Measurements from ENCODE around the gene CFAP45. TPM values are rescaled to one million over a fixed set of nuclear protein-coding genes. Genes with fewer than 3 reads are reported as not detected.

Gene CFAP45
- total RNA-seq, 6 experiments from 2014 or later = not detected

GRCh38 chr1:159898527-159898926, 1.4 kb downstream of the CFAP45 start:
- Histone ChIP-seq H3K9me3 (no peaks in the 10 kb centered on the region), H3K4me3 (no peak overlapping the region), H3K27ac (no peak overlapping the region), H3K27me3 (no peaks in the 10 kb centered on the region), H3K4me1 (peaks cover 0 to 4% (median 0%) of the 10 kb centered on the region in 4 donors), H3K36me3 (no peaks in the 10 kb centered on the region)
- TF ChIP-seq POLR2A (IDR thresholded peaks at IDR 0.05) = no peak
- 83% methylated on average over 3 of the region's 3 CpGs for WGBS (ENCODE audit: insufficient coverage, low coverage, low lambda C conversion rate, missing lambda C conversion rate)
- no peak for DNase-seq
- intact Hi-C loops (cut with DNase I) = loop anchor here in 1 of 2 donors (10.0 kb wide), 1 partner anchor 734 kb away; no protein-coding TSS in a partner anchor
- ATAC-seq = no peak

DNA sequence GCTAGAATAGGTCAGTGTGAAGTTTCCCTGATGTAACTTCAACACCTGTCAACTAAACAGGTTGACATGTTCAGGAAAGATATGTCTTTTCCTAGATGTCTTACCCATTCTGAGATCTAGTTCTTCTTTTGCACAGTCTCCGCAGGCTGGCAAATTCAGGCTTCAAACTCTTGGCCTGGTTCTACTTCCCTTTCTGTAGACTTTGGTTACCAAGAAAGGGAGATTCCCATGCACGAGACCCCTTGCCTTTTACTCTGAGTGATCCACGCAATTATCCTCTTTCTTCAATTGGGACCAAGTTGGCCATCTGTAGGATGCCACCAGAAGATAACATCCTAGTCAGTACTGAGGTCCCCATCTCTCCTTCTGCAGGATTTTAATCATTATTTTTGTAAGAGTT, 2.0 kb downstream of the CFAP45 start:
- intact Hi-C loops (cut with DNase I) = loop anchor here in 1 of 2 donors (10.0 kb wide), 1 partner anchor 733 kb away; no protein-coding TSS in a partner anchor
- no peaks in the 10 kb centered on the region for H3K27me3 ChIP-seq
- no peak overlapping the region for H3K4me3 ChIP-seq
- ATAC-seq (peak in 1 of 4 donors; percentile 12), DNase-seq (no peak)
- TF ChIP-seq CTCF (IDR thresholded peaks at IDR 0.05) (no peak), POLR2A (IDR thresholded peaks at IDR 0.05) (no peak)
- no peaks in the 10 kb centered on the region for H3K36me3 ChIP-seq
- no peak overlapping the region for H3K27ac ChIP-seq
- H3K9me3 ChIP-seq = no peaks in the 10 kb centered on the region
- 53% methylated on average over 3 of the region's 3 CpGs for WGBS (ENCODE audit: insufficient coverage, low coverage, low lambda C conversion rate, missing lambda C conversion rate)
- peaks cover 0 to 4% (median 0%) of the 10 kb centered on the region in 4 donors for H3K4me1 ChIP-seq

- no peaks in the 10 kb centered on the region for H3K36me3 ChIP-seq
- intact Hi-C loops (cut with DNase I) = loop anchor here in 1 of 2 donors (10.0 kb wide), 1 partner anchor 732 kb away; no protein-coding TSS in a partner anchor
- DNase-seq (no peak), ATAC-seq (no peak)
- 66% methylated on average over 3 of the region's 3 CpGs for WGBS (ENCODE audit: insufficient coverage, low coverage, low lambda C conversion rate, missing lambda C conversion rate)
- H3K9me3 ChIP-seq = no peaks in the 10 kb centered on the region
- no peak overlapping the region for H3K4me3 ChIP-seq
- H3K4me1 ChIP-seq = peaks cover 0 to 4% (median 0%) of the 10 kb centered on the region in 4 donors
- TF ChIP-seq POLR2A (IDR thresholded peaks at IDR 0.05) (no peak), CTCF (IDR thresholded peaks at IDR 0.05) (no peak)
- H3K27ac ChIP-seq = peak overlapping the region in 1 of 3 donors; percentile 13
- H3K27me3 ChIP-seq = no peaks in the 10 kb centered on the region
Observed at GRCh38 chr1:159896546-159896930, 3.4 kb downstream of the CFAP45 start.

DNA sequence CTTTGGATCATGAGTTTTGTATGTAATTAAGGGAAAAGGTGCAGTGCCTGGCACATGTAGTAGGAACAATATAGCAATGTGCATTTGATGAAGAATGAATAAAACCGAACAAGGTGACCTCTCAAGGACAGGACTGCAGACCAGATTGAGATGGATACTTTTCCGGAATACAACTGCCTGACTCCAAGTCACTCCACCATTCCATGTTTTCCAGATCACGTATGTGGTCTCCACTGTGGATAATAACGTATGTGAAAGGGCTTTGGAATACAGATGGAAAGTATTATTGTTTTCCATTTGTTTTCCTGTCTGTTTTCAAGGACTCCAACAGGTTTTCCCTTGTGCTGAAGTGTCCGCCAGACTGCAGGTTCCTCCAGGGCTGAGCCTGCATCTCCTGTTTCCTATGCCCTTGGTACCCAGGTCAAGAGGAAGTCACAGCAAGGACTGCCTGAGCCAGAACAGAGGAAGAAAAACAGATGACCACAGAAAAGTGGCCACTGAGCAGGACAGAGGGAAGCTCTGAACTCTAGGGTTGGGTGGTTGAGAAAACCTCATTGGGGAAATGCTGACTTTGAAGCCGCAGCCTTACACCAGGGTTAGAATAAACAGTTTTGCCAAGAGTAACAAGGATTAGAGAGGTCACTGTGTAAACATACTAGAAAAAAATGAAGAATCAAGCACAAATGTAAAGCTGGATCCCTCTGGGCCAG, 4.0 kb downstream of the CFAP45 start:
- Histone ChIP-seq H3K27me3 (no peaks in the 10 kb centered on the region), H3K27ac (no peak overlapping the region), H3K9me3 (no peaks in the 10 kb centered on the region), H3K36me3 (no peaks in the 10 kb centered on the region), H3K4me3 (no peak overlapping the region), H3K4me1 (peaks cover 0 to 4% (median 0%) of the 10 kb centered on the region in 4 donors)
- TF ChIP-seq POLR2A (IDR thresholded peaks at IDR 0.05) (no peak), CTCF (IDR thresholded peaks at IDR 0.05) (no peak)
- intact Hi-C loops (cut with DNase I) = loop anchor here in 1 of 2 donors (10.0 kb wide), 1 partner anchor 731 kb away; no protein-coding TSS in a partner anchor
- DNase-seq (no peak), ATAC-seq (peak; percentile 22 to 53 (median 41))
- 57% methylated on average over 6 of the region's 6 CpGs for whole genome bisulfite sequencing (ENCODE audit: insufficient coverage, low coverage, low lambda C conversion rate, missing lambda C conversion rate)

DNA sequence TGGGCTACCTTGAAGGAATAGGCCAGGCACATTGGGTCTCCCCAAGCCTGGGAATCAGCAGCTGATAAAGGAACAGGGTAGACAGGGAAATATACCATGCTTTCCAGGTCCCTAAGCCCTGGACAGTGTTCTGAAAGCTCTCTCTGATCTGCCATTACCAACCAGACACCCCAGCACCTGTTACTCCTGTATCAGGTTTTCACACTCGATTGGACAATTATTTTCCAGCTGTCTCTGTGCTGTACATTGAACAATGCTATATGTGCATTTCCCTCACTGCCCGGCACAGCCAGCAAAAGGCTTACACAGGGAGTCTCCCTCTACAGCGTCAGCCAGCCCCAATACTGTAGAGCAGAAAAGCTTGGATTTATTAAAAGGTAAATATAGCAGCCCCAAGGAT, 4.7 kb downstream of the CFAP45 start:
- 53% methylated on average over 3 of the region's 3 CpGs for WGBS (ENCODE audit: insufficient coverage, low coverage, low lambda C conversion rate, missing lambda C conversion rate)
- H3K4me1 ChIP-seq = peaks cover 0 to 4% (median 0%) of the 10 kb centered on the region in 4 donors
- H3K27me3 ChIP-seq = no peaks in the 10 kb centered on the region
- no peaks in the 10 kb centered on the region for H3K36me3 ChIP-seq
- DNase-seq (no peak), ATAC-seq (no peak)
- no peaks in the 10 kb centered on the region for H3K9me3 ChIP-seq
- H3K4me3 ChIP-seq = no peak overlapping the region
- intact Hi-C loops (cut with DNase I) = loop anchor here in 1 of 2 donors (10.0 kb wide), 1 partner anchor 730 kb away; no protein-coding TSS in a partner anchor
- TF ChIP-seq POLR2A (IDR thresholded peaks at IDR 0.05) = no peak
- no peak for TF ChIP-seq CTCF (IDR thresholded peaks at IDR 0.05)
- no peak overlapping the region for H3K27ac ChIP-seq

All from right lobe of liver (tissue), 6 donors.